Sigmoid colon (tissue), 4 donors: ENCODE results near the gene SNX27.

Source experiments
- POLR2A ChIP-seq, 2 donors: fragments of 450-650 bp; IDR thresholded peaks; one replicate each; pipeline ENCODE4 v1.6.1; 2016; ENCODE audit warnings: antibody characterized with exemption in 2 of 2, mild to moderate bottlenecking in 2 of 2, moderate library complexity in 2 of 2
- POLR2AphosphoS5 ChIP-seq, 4 donors: sonication (generic); formaldehyde crosslinking; IDR thresholded peaks; one replicate each; pipeline ENCODE4 v1.6.1; 2017; ENCODE audit warnings: antibody characterized with exemption in 4 of 4
- TF ChIP-seq, protein P1 (sequence below), 4 experiments: fragments of 450-650 bp in 3 of 4; fragments of 200-600 bp in 1 of 4; IDR thresholded peaks; one replicate each; pipeline ENCODE4 v1.5.1; 2016 to 2019; ENCODE audit warnings: antibody characterized with exemption in 4 of 4, mild to moderate bottlenecking in 3 of 4, moderate library complexity in 2 of 4

DNA sequence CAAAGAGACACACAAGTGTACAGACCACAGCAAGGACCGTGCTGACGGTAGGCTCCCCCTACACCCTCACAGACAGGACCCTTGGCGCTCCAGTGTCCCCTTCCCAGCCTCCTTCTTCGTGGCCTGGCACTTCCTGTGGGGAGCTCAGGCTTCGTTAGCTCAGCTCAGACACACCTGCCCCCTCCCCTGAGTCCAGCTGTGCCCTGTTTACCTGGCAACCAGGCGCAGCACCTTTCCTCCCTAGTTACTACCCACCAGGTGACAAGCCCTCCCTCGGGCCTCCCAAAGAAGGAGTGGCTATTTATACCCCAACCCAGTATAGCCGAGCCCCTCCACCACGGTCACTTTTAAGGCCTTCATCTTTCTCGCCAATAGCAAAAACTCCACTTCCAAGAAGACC lies 100.1 kb downstream of the SNX27 start:
- TF ChIP-seq POLR2A (IDR thresholded peaks at IDR 0.05) (no peak), POLR2AphosphoS5 (IDR thresholded peaks at IDR 0.05) (no peak)
- TF ChIP-seq, protein P1, sequence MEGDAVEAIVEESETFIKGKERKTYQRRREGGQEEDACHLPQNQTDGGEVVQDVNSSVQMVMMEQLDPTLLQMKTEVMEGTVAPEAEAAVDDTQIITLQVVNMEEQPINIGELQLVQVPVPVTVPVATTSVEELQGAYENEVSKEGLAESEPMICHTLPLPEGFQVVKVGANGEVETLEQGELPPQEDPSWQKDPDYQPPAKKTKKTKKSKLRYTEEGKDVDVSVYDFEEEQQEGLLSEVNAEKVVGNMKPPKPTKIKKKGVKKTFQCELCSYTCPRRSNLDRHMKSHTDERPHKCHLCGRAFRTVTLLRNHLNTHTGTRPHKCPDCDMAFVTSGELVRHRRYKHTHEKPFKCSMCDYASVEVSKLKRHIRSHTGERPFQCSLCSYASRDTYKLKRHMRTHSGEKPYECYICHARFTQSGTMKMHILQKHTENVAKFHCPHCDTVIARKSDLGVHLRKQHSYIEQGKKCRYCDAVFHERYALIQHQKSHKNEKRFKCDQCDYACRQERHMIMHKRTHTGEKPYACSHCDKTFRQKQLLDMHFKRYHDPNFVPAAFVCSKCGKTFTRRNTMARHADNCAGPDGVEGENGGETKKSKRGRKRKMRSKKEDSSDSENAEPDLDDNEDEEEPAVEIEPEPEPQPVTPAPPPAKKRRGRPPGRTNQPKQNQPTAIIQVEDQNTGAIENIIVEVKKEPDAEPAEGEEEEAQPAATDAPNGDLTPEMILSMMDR (IDR thresholded peaks at IDR 0.05), result no peak
